ENCODE data around the gene YWHAB.

DNA sequence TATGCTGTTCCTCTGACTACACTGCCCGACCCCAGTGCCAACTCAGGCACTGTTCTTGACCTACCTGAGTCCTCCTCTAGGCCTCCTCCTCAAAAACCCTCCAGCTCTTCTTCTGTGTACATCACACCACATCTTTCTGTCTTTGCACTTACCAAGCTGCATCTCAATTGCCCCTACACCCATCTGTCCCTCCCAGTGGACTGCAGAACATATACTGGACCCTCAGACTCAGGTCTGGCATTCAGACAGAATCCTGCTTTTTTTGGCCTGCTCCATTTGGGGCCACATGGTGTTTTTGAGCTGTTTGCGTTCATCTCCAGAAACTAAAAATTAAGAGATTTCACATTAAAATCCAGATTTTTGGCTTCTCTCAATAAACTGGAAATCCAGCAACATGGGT, 23.2 kb upstream of the YWHAB start:
- TF ChIP-seq CTCF (IDR thresholded peaks at IDR 0.05) (no peak), CREB1 (CRISPR knock-in tag; IDR thresholded peaks at IDR 0.05) (no peak), HMGXB4 (CRISPR knock-in tag; IDR thresholded peaks at IDR 0.05) (no peak), TCF7 (CRISPR knock-in tag; IDR thresholded peaks at IDR 0.05; ENCODE audit: low read depth) (no peak), FOXK1 (CRISPR knock-in tag; IDR thresholded peaks at IDR 0.05) (no peak), AFF4 (CRISPR knock-in tag; IDR thresholded peaks at IDR 0.05; ENCODE audit: borderline replicate concordance) (no peak), ATF2 (CRISPR knock-in tag; IDR thresholded peaks at IDR 0.05; ENCODE audit: borderline replicate concordance, low read depth) (no peak), GTF2I (CRISPR knock-in tag; conservative IDR thresholded peaks at IDR 0.05) (no peak), PRDM15 (CRISPR knock-in tag; IDR thresholded peaks at IDR 0.05) (no peak), FOXP4 (CRISPR knock-in tag; IDR thresholded peaks at IDR 0.05) (no peak), STAT6 (CRISPR knock-in tag; conservative IDR thresholded peaks at IDR 0.05; ENCODE audit: low read depth) (no peak)
- TF ChIP-seq, protein P1, sequence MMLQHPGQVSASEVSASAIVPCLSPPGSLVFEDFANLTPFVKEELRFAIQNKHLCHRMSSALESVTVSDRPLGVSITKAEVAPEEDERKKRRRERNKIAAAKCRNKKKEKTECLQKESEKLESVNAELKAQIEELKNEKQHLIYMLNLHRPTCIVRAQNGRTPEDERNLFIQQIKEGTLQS (CRISPR knock-in tag; conservative IDR thresholded peaks at IDR 0.05): no peak

All from WTC11 (cell line).